Measurements from ENCODE around the gene ANKDD1A.
A peak's percentile ranks its signal among the peaks of the same experiment; 100 is the strongest.

ANKDD1A gene

GRCh38 chr15:64865998-64866520 lies 45.6 kb upstream of the ANKDD1A start:
- no peak for TF ChIP-seq CTCF (IDR thresholded peaks at IDR 0.05)
- no peak overlapping the region for H3K4me3 ChIP-seq
- H3K9me3 ChIP-seq: no peaks in the 10 kb centered on the region
- DNase-seq: no peak
- H3K36me3 ChIP-seq: peaks cover 32 to 55% (median 54%) of the 10 kb centered on the region in 3 donors
- peak overlapping the region in 1 of 2 donors; percentile 39 for H3K27ac ChIP-seq
- H3K4me1 ChIP-seq: peaks cover 0 to 10% (median 0%) of the 10 kb centered on the region in 4 donors
- intact Hi-C loops (cut with DNase I; ENCODE audit: low total_unique reads): no loop called here
- no peaks in the 10 kb centered on the region for H3K27me3 ChIP-seq

- H3K9me3 ChIP-seq: no peaks in the 10 kb centered on the region
- H3K36me3 ChIP-seq: peaks cover 20 to 33% (median 30%) of the 10 kb centered on the region in 3 donors
- H3K4me1 ChIP-seq: peaks cover 0 to 34% (median 9%) of the 10 kb centered on the region in 4 donors
- H3K27me3 ChIP-seq: no peaks in the 10 kb centered on the region
- intact Hi-C loops (cut with DNase I; ENCODE audit: low total_unique reads): no loop called here
- no peak overlapping the region for H3K27ac ChIP-seq
- DNase-seq: no peak
- no peak for TF ChIP-seq CTCF (IDR thresholded peaks at IDR 0.05)
- no peak overlapping the region for H3K4me3 ChIP-seq
Observed at GRCh38 chr15:64869501-64869900, 42.2 kb upstream of the ANKDD1A start.

GRCh38 chr15:64870353-64870752 lies 41.3 kb upstream of the ANKDD1A start:
- Histone ChIP-seq H3K36me3 (peaks cover 12 to 24% (median 22%) of the 10 kb centered on the region in 3 donors), H3K4me3 (no peak overlapping the region), H3K4me1 (peaks cover 0 to 33% (median 9%) of the 10 kb centered on the region in 4 donors), H3K9me3 (no peaks in the 10 kb centered on the region), H3K27ac (peak overlapping the region in 1 of 2 donors; percentile 23), H3K27me3 (no peaks in the 10 kb centered on the region)
- intact Hi-C loops (cut with DNase I; ENCODE audit: low total_unique reads): no loop called here
- no peak for DNase-seq
- TF ChIP-seq CTCF (IDR thresholded peaks at IDR 0.05): no peak

- Histone ChIP-seq H3K4me3 (no peak overlapping the region), H3K4me1 (peaks cover 0 to 37% (median 15%) of the 10 kb centered on the region in 4 donors), H3K27me3 (no peaks in the 10 kb centered on the region), H3K27ac (no peak overlapping the region), H3K9me3 (no peaks in the 10 kb centered on the region), H3K36me3 (no peaks in the 10 kb centered on the region)
- intact Hi-C loops (cut with DNase I; ENCODE audit: low total_unique reads): no loop called here
- no peak for TF ChIP-seq CTCF (IDR thresholded peaks at IDR 0.05)
- DNase-seq: no peak
Observed at GRCh38 chr15:64875641-64876223, 36.0 kb upstream of the ANKDD1A start.

- peak; percentile 78 to 89 for DNase-seq
- Histone ChIP-seq H3K36me3 (no peaks in the 10 kb centered on the region), H3K9me3 (no peaks in the 10 kb centered on the region), H3K27me3 (no peaks in the 10 kb centered on the region), H3K27ac (peak overlapping the region; percentile 41 to 59), H3K4me1 (peaks cover 0 to 32% (median 15%) of the 10 kb centered on the region in 4 donors), H3K4me3 (no peak overlapping the region)
- no peak for TF ChIP-seq CTCF (IDR thresholded peaks at IDR 0.05)
- intact Hi-C loops (cut with DNase I; ENCODE audit: low total_unique reads): no loop called here
Observed at GRCh38 chr15:64877435-64877834, 34.3 kb upstream of the ANKDD1A start.

Data from tibial artery (tissue), 4 donors.